ENCODE data around the gene MYO5C. TPM values are rescaled to one million over a fixed set of nuclear protein-coding genes. Genes with fewer than 3 reads are reported as not detected.

MYO5C gene
- total and polyA plus RNA-seq, 2 of the 8 experiments (the other 6 are each of a cell fraction or from before 2014, with no cell fraction given): 8.2 to 26.7 TPM

DNA sequence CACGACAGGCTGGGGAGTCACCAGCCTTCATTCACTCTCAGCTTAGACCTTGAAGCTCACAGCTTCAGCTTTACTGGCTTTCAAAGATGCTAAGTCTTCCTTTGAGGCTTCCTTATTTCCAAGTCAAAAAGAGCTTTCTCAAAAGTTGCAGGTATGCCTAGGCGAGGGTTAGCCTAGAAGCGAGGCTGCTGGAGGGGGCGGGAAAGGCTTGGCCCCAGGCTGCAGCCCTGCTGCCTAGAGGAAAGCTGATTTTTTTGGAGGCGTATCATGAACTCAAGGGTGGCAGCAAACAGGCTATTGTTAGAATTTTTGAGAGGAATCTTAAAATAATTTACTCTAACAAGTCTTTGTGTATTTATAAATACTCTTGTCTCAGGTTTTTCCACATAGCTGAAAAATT lies 37.1 kb downstream of the MYO5C start:
- no peak overlapping the region for H3K27ac ChIP-seq (ENCODE audit: low read depth, low read length)
- H3K23me2 ChIP-seq (ENCODE audit: low read depth, low read length): no peaks in the 10 kb centered on the region
- H2BK15ac ChIP-seq (ENCODE audit: low read length): peak overlapping the region; percentile 32; the same call in 1 of the 2 replicates
- H3K18ac ChIP-seq (ENCODE audit: extremely low read depth, low read length): no peak overlapping the region
- no peaks in the 10 kb centered on the region for H3K9me3 ChIP-seq (ENCODE audit: insufficient read depth in 2 of 2, low read depth in 1 of 2, low read length in 1 of 2)
- no peak overlapping the region for H3K9ac ChIP-seq (replicated peaks in 1 of 4; ENCODE audit: extremely low read depth in 1 of 4, low read depth in 3 of 4, low read length in 3 of 4)
- H3K36me3 ChIP-seq (ENCODE audit: control insufficient read depth in 2 of 4, insufficient read depth in 4 of 4, low read length in 3 of 4): peaks cover 0 to 13% (median 7%) of the 10 kb centered on the region in 4 experiments; a peak in 7 of 8 replicates
- H3K4me2 ChIP-seq (ENCODE audit: insufficient read depth in 1 of 2, low read depth in 2 of 2, low read length in 2 of 2): no peak overlapping the region
- H2BK12ac ChIP-seq (ENCODE audit: low read depth, low read length): 0 out of 2 replicates have a peak overlapping the region, but pooled peaks have one; percentile 5
- CTCF ChIA-PET (ENCODE audit: partially characterized antibody): interaction anchor here (0.8 to 5.6 kb wide), 13 partner anchors 10 to 476 kb away, joined by 3 to 59 read pairs (median 6); partner anchors contain the start of gene ATOSA
- H3K79me1 ChIP-seq (ENCODE audit: low read depth, low read length): no peaks in the 10 kb centered on the region; the same call in 1 of the 2 replicates
- no peak overlapping the region for H3K56ac ChIP-seq (replicated peaks; ENCODE audit: insufficient read length, low read depth, low read length)
- no peak overlapping the region for H3K23ac ChIP-seq (ENCODE audit: insufficient read length)
- peaks cover 0 to 1% of the 10 kb centered on the region in 2 experiments for H4K20me1 ChIP-seq (replicated peaks in 1 of 2; ENCODE audit: control insufficient read depth in 1 of 2, insufficient read depth in 2 of 2, low read length in 2 of 2)
- H3K27me3 ChIP-seq (replicated peaks in 1 of 4; ENCODE audit: control insufficient read depth in 3 of 4, extremely low read depth in 1 of 4, insufficient read depth in 3 of 4, low read length in 3 of 4): no peaks in the 10 kb centered on the region
- TF ChIP-seq KDM1A (IDR thresholded peaks at IDR 0.05; ENCODE audit: borderline replicate concordance, low read length): no peak
- TF ChIP-seq JUN (IDR thresholded peaks at IDR 0.05; ENCODE audit: low read depth, low read length): no peak
- TF ChIP-seq CHD1 (IDR thresholded peaks at IDR 0.05; ENCODE audit: low read depth, low read length): no peak
- TF ChIP-seq HDAC6 (IDR thresholded peaks at IDR 0.05; ENCODE audit: low read depth, low read length): no peak
- TF ChIP-seq, protein P1, sequence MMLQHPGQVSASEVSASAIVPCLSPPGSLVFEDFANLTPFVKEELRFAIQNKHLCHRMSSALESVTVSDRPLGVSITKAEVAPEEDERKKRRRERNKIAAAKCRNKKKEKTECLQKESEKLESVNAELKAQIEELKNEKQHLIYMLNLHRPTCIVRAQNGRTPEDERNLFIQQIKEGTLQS (IDR thresholded peaks at IDR 0.05; ENCODE audit: insufficient read depth, low read depth, low read length): no peak
- no peak for TF ChIP-seq BCL11A (IDR thresholded peaks at IDR 0.05; ENCODE audit: low read depth in 2 of 2, low read length in 2 of 2)
- no peak for TF ChIP-seq FOSL1 (IDR thresholded peaks at IDR 0.05; ENCODE audit: insufficient read depth, low read depth, low read length)
- no peak for TF ChIP-seq RNF2 (IDR thresholded peaks at IDR 0.05; ENCODE audit: borderline replicate concordance, low read depth, low read length, missing control alignments, poor library complexity, severe bottlenecking)
- TF ChIP-seq TAF7 (optimal IDR thresholded peaks at IDR 0.05; ENCODE audit: borderline replicate concordance, low read depth, low read length): no peak
- 88% methylated on average over 5 of the region's 5 CpGs; no CpG with 5 or more reads in 1 of the 2 experiments for WGBS, 2 experiments (ENCODE audit: extremely low coverage in 1 of 2, insufficient coverage in 1 of 2, insufficient read length in 1 of 2, insufficient replicate concordance in 2 of 2, low coverage in 1 of 2, low lambda C conversion rate in 2 of 2, missing lambda C conversion rate in 1 of 2)
- H3K79me2 ChIP-seq (ENCODE audit: control insufficient read depth in 1 of 2, insufficient read depth in 2 of 2, low read length in 2 of 2): no peaks in the 10 kb centered on the region
- DNase-seq (ENCODE audit: low read depth in 1 of 2, low spot score in 2 of 2) (no peak), FAIRE-seq (no peak)
- no peak overlapping the region for H2BK120ac ChIP-seq (replicated peaks; ENCODE audit: low read depth, low read length)
- H2BK5ac ChIP-seq (ENCODE audit: low read depth, low read length): no peak overlapping the region
- H2AK5ac ChIP-seq (ENCODE audit: low read depth, low read length): no peak overlapping the region
- H2AFZ ChIP-seq (ENCODE audit: low read length): no peak overlapping the region
- H4K8ac ChIP-seq (ENCODE audit: extremely low read depth, insufficient read depth, low read length): no peak overlapping the region
- no peak overlapping the region for H3K4me3 ChIP-seq (ENCODE audit: extremely low read depth in 1 of 4, insufficient read depth in 2 of 4, low read depth in 3 of 4, low read length in 4 of 4)
- no peak overlapping the region for H4K91ac ChIP-seq (replicated peaks; ENCODE audit: insufficient read length, low read length)
- H4K5ac ChIP-seq (ENCODE audit: insufficient read length, low read depth, low read length): no peak overlapping the region
- POLR2A ChIA-PET (ENCODE audit: partially characterized antibody): interaction anchor here (1.3 kb wide), 1 partner anchor 287 kb away, joined by 4 read pairs; no protein-coding TSS in a partner anchor
- H3K4me1 ChIP-seq (replicated peaks in 1 of 4; ENCODE audit: control insufficient read depth in 3 of 4, insufficient read depth in 4 of 4, low read length in 3 of 4): peaks cover 19 to 32% (median 23%) of the 10 kb centered on the region in 4 experiments
- H3K14ac ChIP-seq (ENCODE audit: insufficient read length): no peak overlapping the region
- no peak overlapping the region for H3K4ac ChIP-seq (replicated peaks; ENCODE audit: insufficient read length, low read depth, low read length)
- H2BK20ac ChIP-seq (ENCODE audit: low read length): no peak overlapping the region

All from H1 (cell line).